Parathyroid adenoma (tissue), 2 donors: ENCODE measurements around the gene ACRBP.
A peak's percentile ranks its signal among the peaks of the same experiment; 100 is the strongest.

ENCODE experiments used
- H2AFZ ChIP-seq: fragments of 300-600 bp; sonication (generic); one replicate; pipeline ENCODE4 v1.7.0; 2017; ENCODE audit warnings: antibody characterized with exemption, mild to moderate bottlenecking
- H3K27ac ChIP-seq: fragments of 300-600 bp; sonication (generic); one replicate; pipeline ENCODE4 v1.7.0; 2017
- H3K27me3 ChIP-seq: fragments of 300-600 bp; sonication (generic); one replicate; pipeline ENCODE4 v1.7.0; 2017; ENCODE audit warnings: low read length; ENCODE audit not compliant: control insufficient read depth, insufficient read depth
- H3K36me3 ChIP-seq: fragments of 300-600 bp; sonication (generic); one replicate; pipeline ENCODE4 v1.7.0; 2017; ENCODE audit warnings: low read length; ENCODE audit not compliant: control insufficient read depth, insufficient read depth
- H3K4me1 ChIP-seq: fragments of 300-600 bp; sonication (generic); one replicate; pipeline ENCODE4 v1.7.0; 2017; ENCODE audit warnings: control low read depth
- H3K4me2 ChIP-seq: fragments of 300-600 bp; sonication (generic); one replicate; pipeline ENCODE4 v1.7.0; 2017; ENCODE audit warnings: low read length
- H3K4me3 ChIP-seq: fragments of 300-600 bp; sonication (generic); one replicate; pipeline ENCODE4 v1.7.0; 2017; ENCODE audit warnings: low read depth, low read length
- H3K79me2 ChIP-seq: fragments of 300-600 bp; sonication (generic); one replicate; pipeline ENCODE4 v1.7.0; 2017; ENCODE audit warnings: control low read depth
- H3K9ac ChIP-seq: fragments of 300-600 bp; sonication (generic); one replicate; pipeline ENCODE4 v1.7.0; 2017; ENCODE audit warnings: mild to moderate bottlenecking
- H3K9me3 ChIP-seq: fragments of 300-600 bp; sonication (generic); one replicate; pipeline ENCODE4 v1.7.0; 2017; ENCODE audit warnings: low read length; ENCODE audit not compliant: control insufficient read depth
- CTCF ChIP-seq: fragments of 300-600 bp; sonication (generic); IDR thresholded peaks from one replicate; pipeline ENCODE4 v1.7.0; 2017; ENCODE audit warnings: antibody characterized with exemption, mild to moderate bottlenecking
- donor health status: primary hyperparathyroidism.

ACRBP gene

GRCh38 chr12:6653342-6653741 lies 6.1 kb upstream of the ACRBP start:
- Histone ChIP-seq H3K79me2 (peaks cover 24% of the 10 kb centered on the region), H3K4me2 (no peak overlapping the region), H3K27ac (no peak overlapping the region), H3K9ac (no peak overlapping the region), H3K4me1 (no peaks in the 10 kb centered on the region), H3K36me3 (no peaks in the 10 kb centered on the region), H2AFZ (no peak overlapping the region), H3K27me3 (no peaks in the 10 kb centered on the region), H3K9me3 (no peaks in the 10 kb centered on the region), H3K4me3 (no peak overlapping the region)
- TF ChIP-seq CTCF: no peak

GRCh38 chr12:6652391-6652790 lies 5.2 kb upstream of the ACRBP start:
- Histone ChIP-seq H3K27ac (no peak overlapping the region), H3K36me3 (no peaks in the 10 kb centered on the region)

GRCh38 chr12:6650832-6651231 lies 3.6 kb upstream of the ACRBP start:
- Histone ChIP-seq H3K9ac (no peak overlapping the region), H2AFZ (no peak overlapping the region), H3K27me3 (no peaks in the 10 kb centered on the region), H3K4me1 (no peaks in the 10 kb centered on the region), H3K79me2 (peaks cover 11% of the 10 kb centered on the region), H3K4me3 (no peak overlapping the region), H3K36me3 (no peaks in the 10 kb centered on the region), H3K27ac (no peak overlapping the region), H3K4me2 (no peak overlapping the region), H3K9me3 (no peaks in the 10 kb centered on the region)
- TF ChIP-seq CTCF: no peak

More at GRCh38 chr12:6652391-6652790, 5.2 kb upstream of the ACRBP start:
- H3K4me1 ChIP-seq: no peaks in the 10 kb centered on the region
- H3K79me2 ChIP-seq: peaks cover 22% of the 10 kb centered on the region
- H3K9ac ChIP-seq: no peak overlapping the region
- H2AFZ ChIP-seq: no peak overlapping the region
- H3K4me2 ChIP-seq: no peak overlapping the region
- H3K9me3 ChIP-seq: no peaks in the 10 kb centered on the region
- TF ChIP-seq CTCF: no peak
- no peak overlapping the region for H3K4me3 ChIP-seq
- H3K27me3 ChIP-seq: no peaks in the 10 kb centered on the region

GRCh38 chr12:6646276-6647082 lies 753 bp downstream of the ACRBP start:
- no peaks in the 10 kb centered on the region for H3K36me3 ChIP-seq
- peak overlapping the region; percentile 35 for H3K4me2 ChIP-seq
- TF ChIP-seq CTCF: no peak
- no peaks in the 10 kb centered on the region for H3K9me3 ChIP-seq
- no peak overlapping the region for H3K9ac ChIP-seq
- H3K79me2 ChIP-seq: no peaks in the 10 kb centered on the region
- no peaks in the 10 kb centered on the region for H3K27me3 ChIP-seq
- no peak overlapping the region for H3K4me3 ChIP-seq
- H3K4me1 ChIP-seq: peaks cover under 1% of the 10 kb centered on the region
- H2AFZ ChIP-seq: no peak overlapping the region
- H3K27ac ChIP-seq: no peak overlapping the region

- peaks cover 11% of the 10 kb centered on the region for H3K4me1 ChIP-seq
- H3K27me3 ChIP-seq: no peaks in the 10 kb centered on the region
- no peak overlapping the region for H3K4me2 ChIP-seq
- H3K4me3 ChIP-seq: no peak overlapping the region
- H3K9me3 ChIP-seq: no peaks in the 10 kb centered on the region
- no peaks in the 10 kb centered on the region for H3K79me2 ChIP-seq
- H3K9ac ChIP-seq: no peak overlapping the region
- peak; percentile 31 for TF ChIP-seq CTCF
- H3K27ac ChIP-seq: no peak overlapping the region
- no peaks in the 10 kb centered on the region for H3K36me3 ChIP-seq
- H2AFZ ChIP-seq: no peak overlapping the region
These were observed 2.3 kb downstream of the ACRBP start for GRCh38 chr12:6644903-6645302.
